ENCODE measurements around the gene FNIP1.
"Not testable (repeated sequence)": the region's sequence is repeated elsewhere in the genome, so short reads cannot be mapped to it uniquely, and the experiment has no call there.

FNIP1 gene

DNA sequence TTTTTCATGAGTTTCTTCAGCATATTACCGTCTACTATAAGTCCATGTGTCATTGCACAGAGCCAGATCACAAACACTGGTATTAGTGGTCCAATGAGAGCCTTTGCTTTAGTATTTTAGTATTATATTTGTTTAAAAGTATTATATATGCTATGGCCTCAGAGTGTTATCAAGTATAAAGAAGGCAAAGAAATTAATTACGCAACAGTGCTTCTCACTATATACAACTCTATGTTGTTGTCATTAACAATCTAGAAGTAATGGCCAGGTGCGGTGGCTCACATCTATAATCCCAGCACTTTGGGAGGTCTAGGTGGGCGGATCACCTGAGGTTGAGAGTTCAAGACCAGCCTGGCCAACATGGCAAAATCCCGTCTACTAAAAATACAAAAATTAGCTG is 114.6 kb downstream of the FNIP1 start:
- no peak for DNase-seq

DNA sequence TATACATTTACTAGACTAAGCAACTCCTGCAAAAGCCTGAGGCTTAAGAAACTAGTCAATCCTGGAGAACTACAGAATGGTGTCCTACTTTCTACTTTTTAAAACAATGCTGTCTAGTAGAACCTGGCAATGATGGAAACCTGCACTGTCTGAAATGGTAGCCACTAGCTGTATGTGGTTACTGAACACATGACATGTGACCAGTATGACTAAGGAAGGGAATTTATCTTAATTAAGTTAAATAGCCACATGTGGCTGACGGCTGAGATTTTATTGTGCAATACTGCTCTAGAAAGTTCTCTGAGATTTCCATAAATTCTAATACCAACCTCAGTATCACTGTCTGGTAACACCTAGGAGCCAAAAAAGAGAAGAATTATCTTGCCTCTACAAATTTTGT is 116.9 kb downstream of the FNIP1 start:
- DNase-seq, result no peak

- DNase-seq, result not testable (repeated sequence)
Measured at GRCh38 chr5:131678273-131678672, 118.5 kb downstream of the FNIP1 start.

GRCh38 chr5:131677115-131677514 is 119.7 kb downstream of the FNIP1 start:
- DNase-seq, result no peak

GRCh38 chr5:131672776-131673175 is 124.0 kb downstream of the FNIP1 start:
- DNase-seq, result no peak

GRCh38 chr5:131671994-131672655 is 124.7 kb downstream of the FNIP1 start:
- no peak for DNase-seq

DNA sequence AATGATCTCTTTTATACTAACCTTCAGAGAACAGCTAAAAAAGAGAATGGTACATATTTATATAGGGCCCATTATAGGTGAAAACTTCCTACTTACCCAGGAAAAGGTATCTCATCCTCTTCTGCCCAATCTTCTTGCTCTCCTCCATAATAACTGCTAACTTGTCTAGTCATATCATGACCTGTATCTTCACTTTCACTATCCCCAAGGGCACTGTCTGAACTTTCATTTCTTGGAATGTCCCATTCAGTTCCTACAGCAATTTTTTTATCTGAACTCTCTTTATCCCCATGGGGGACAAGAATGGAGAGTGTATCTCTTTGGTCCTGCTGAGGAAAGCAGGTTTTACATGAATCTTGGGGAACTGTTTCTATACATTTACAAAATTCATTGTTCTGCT is 125.4 kb downstream of the FNIP1 start:
- DNase-seq, result no peak

GRCh38 chr5:131664929-131665328 is 131.9 kb downstream of the FNIP1 start:
- DNase-seq, result no peak

GRCh38 chr5:131661933-131662332 is 134.9 kb downstream of the FNIP1 start:
- DNase-seq, result no peak

GRCh38 chr5:131659841-131660240 is 137.0 kb downstream of the FNIP1 start:
- no peak for DNase-seq

GRCh38 chr5:131659290-131659689 is 137.5 kb downstream of the FNIP1 start:
- no peak for DNase-seq

DNA sequence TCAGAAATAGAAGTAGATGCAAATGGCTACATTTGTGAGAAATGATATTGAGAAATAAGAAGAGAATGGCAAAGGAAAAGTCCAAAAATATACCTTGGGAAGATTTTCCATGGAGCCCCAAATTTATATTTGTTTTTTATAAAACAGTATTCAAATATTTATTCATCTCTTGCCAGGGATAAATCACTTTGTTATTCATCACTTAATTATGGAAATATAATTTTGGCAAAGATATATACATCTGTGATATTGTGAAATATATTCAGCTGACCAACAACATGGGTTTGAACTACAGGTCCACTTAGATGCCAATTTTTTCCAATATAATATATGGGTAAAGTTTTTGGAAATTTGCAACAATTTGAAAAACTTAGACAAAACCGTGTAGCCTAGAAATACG is 142.0 kb downstream of the FNIP1 start:
- no peak for DNase-seq

DNA sequence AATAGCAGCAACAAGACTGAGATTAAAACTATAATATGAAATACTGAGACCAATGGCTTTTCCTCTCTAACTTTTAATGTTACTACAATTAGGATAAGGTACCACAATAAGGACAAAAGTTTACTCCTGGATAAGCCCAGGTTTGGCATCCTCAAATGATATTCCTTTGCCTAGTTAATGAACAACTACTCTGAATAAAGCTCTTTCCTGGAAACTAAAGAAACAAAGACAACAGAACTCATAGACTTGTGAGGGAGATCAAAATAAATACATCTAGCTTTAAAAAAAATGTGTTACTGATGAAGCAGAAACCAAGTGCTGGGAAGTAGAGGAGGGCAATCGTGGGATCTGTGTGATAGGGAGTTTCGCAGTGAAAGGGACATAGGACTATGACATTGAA is 142.5 kb downstream of the FNIP1 start:
- DNase-seq, result no peak

DNA sequence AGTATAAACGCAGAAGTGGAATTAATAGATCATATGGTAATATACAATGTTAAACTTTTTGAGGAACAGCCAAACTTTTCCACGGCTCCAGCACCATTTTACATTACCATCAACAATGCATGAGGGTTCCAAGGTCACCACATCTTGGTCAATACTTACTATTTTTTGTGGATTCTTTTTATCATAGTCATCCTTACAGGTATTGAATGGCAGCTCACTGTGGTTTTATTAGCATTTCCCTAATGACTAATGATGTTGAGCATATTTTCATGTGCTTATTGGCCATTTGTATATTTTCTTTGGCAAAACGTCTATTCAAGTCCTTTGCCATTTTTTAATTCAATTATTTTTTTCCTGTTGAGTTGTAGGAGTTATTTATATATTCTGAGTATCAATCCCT is 147.7 kb downstream of the FNIP1 start:
- DNase-seq, result no peak

- no peak for DNase-seq
Measured at GRCh38 chr5:131647048-131647769, 149.6 kb downstream of the FNIP1 start.

GRCh38 chr5:131644822-131645221 is 152.0 kb downstream of the FNIP1 start:
- no peak for DNase-seq

GRCh38 chr5:131644370-131644769 is 152.4 kb downstream of the FNIP1 start:
- DNase-seq, result no peak

GRCh38 chr5:131641494-131641893 is 155.3 kb downstream of the FNIP1 start:
- no peak for DNase-seq

GRCh38 chr5:131640043-131640856 is 156.6 kb downstream of the FNIP1 start:
- no peak for DNase-seq

DNA sequence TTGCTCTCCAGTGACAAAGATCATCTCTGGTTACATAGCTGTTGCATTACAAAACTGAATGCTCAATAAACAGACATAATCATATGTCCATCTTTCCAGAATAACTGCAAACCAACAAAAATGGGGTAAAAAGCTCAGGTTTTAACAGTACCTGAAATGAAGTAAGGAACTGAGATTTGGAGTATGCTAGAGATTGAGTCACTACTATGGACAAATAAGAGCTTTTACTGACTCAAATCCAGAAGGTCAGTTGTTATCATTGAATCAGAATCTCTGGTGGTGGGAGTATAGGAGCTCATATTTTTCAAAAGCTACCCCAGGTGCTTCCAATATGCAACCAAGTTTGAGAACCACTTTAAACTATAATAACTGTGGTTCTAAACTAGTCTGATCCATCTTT is 157.7 kb downstream of the FNIP1 start:
- DNase-seq, result no peak

DNA sequence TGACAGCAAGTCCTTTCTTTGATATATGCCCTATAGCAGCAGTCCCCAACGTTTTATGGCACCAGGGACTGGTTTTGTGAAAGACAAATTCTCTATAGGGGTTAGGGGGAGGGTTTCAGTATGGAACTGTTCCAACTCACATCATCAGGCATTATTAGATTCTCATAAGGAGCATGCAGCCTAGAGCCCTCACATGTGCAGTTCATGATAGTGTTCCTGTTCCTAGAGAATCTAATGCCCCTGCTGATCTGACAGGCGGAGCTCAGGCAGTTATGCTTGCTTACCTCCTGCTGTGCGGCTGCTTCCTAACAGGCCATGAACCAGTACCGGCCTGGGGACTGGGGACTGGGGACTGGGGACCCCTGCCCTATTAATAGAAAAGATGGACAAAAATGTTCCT is 159.1 kb downstream of the FNIP1 start:
- DNase-seq, result no peak

DNA sequence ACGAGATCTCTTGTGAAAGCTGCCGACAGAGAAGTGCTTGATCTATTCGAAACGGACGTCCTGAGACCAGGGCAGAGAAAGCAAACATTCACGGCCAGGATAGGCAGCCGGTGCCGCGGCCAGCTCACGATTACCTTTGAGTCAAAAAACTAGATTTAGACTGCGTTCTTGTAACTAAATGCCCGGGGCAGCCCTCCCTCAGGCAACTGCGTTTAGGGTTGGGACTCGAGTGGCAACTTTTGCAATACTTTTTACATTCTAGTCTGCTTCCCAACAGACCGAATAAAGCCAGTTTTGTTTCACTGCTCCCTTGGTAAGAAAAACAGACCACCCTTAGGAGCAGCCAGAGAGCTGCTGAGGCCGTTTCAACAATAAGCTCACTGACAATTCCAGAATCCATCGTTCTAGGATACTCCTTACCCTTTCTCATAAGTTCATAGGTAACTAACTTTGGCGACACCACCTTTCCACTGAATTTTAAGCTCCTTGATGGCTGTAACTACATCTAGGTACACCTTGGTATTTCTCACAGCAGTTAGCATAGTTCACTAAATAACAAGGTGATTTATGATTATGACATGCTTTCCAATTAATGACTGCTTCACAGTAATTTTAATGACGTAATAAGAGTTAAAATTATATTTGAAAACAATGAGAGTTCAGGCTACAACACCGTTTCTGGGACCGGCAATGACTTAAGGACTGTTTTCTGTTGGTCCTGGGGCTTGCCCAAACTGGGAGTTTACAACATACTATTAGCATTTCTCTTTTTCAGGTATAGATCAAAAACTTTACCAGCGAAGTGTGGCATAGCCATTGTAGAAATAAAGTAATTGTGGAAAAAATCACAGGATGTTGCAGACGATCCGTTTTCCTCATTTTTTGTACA is 160.9 kb downstream of the FNIP1 start:
- DNase-seq, result no peak

Data from NCI-H524 treated with DMSO at 0.1 percent for 48 hours (cell line).